ENCODE data around the gene COX10.

The COX10 gene

GRCh38 chr17:14201988-14202380 lies 132.7 kb downstream of the COX10 start:
- TF ChIP-seq SIN3A (IDR thresholded peaks at IDR 0.05; ENCODE audit: borderline replicate concordance, insufficient read depth, low read length), result no peak
- no peak for TF ChIP-seq REST (IDR thresholded peaks at IDR 0.05; ENCODE audit: insufficient read depth in 1 of 2, low read depth in 2 of 2, low read length in 2 of 2)
- TF ChIP-seq TAF1 (IDR thresholded peaks at IDR 0.05; ENCODE audit: borderline replicate concordance, insufficient read depth, low read length), result no peak
- no peak for TF ChIP-seq POLR2AphosphoS5 (IDR thresholded peaks at IDR 0.05; ENCODE audit: low read depth, low read length)
- no peak for TF ChIP-seq FOXP2 (optimal IDR thresholded peaks at IDR 0.05; ENCODE audit: borderline replicate concordance, extremely low read depth, extremely low read length, insufficient read depth)

- TF ChIP-seq REST (IDR thresholded peaks at IDR 0.05; ENCODE audit: insufficient read depth in 1 of 2, low read depth in 2 of 2, low read length in 2 of 2) (no peak), TAF1 (IDR thresholded peaks at IDR 0.05; ENCODE audit: borderline replicate concordance, insufficient read depth, low read length) (no peak), FOXP2 (optimal IDR thresholded peaks at IDR 0.05; ENCODE audit: borderline replicate concordance, extremely low read depth, extremely low read length, insufficient read depth) (no peak), POLR2AphosphoS5 (IDR thresholded peaks at IDR 0.05; ENCODE audit: low read depth, low read length) (no peak), SIN3A (IDR thresholded peaks at IDR 0.05; ENCODE audit: borderline replicate concordance, insufficient read depth, low read length) (no peak)
These were observed 133.3 kb downstream of the COX10 start for GRCh38 chr17:14202388-14203166.

- no peak for TF ChIP-seq REST (IDR thresholded peaks at IDR 0.05; ENCODE audit: insufficient read depth in 1 of 2, low read depth in 2 of 2, low read length in 2 of 2)
- no peak for TF ChIP-seq TAF1 (IDR thresholded peaks at IDR 0.05; ENCODE audit: borderline replicate concordance, insufficient read depth, low read length)
- TF ChIP-seq POLR2AphosphoS5 (IDR thresholded peaks at IDR 0.05; ENCODE audit: low read depth, low read length), result no peak
- no peak for TF ChIP-seq FOXP2 (optimal IDR thresholded peaks at IDR 0.05; ENCODE audit: borderline replicate concordance, extremely low read depth, extremely low read length, insufficient read depth)
- no peak for TF ChIP-seq SIN3A (IDR thresholded peaks at IDR 0.05; ENCODE audit: borderline replicate concordance, insufficient read depth, low read length)
These were observed 134.1 kb downstream of the COX10 start for GRCh38 chr17:14203388-14203787.

DNA sequence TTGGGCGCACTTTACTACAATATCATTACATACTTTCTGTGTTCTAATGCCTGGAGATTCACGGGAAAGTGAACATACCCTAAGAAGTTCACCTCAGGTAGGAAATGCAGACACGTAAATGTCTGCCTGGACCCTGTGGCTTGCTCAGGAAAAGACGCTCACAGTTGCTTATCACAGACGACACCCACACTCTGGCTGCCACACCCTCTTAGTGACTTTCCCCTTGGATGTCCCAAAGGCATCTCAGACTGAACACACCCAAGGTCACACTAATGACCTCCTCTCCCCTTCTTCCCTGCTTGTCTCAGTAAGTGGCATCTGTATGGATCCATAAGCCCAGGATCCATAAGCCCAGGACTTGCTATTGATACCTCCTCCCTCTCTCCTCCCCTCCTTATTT lies 134.8 kb downstream of the COX10 start:
- TF ChIP-seq TAF1 (IDR thresholded peaks at IDR 0.05; ENCODE audit: borderline replicate concordance, insufficient read depth, low read length), result no peak
- TF ChIP-seq REST (IDR thresholded peaks at IDR 0.05; ENCODE audit: insufficient read depth in 1 of 2, low read depth in 2 of 2, low read length in 2 of 2), result no peak

DNA sequence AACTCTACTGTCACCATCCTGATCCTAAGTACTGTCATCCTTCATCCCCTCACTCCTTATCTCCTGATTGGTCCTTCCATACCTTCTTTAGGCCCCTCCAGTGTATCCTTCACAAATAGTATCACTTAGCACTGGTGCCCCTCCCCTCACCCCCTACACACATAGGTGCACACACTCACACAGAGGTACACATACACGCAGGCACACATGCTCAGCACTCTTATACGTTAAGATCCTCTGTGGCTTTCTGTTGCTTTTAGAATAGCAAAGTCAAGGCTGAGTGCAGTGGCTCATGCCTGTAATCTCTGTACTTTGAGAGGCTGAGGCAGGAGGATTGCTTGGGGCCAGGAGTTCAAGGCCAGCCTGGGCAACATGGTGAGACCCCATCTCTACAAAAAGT lies 135.2 kb downstream of the COX10 start:
- TF ChIP-seq TAF1 (IDR thresholded peaks at IDR 0.05; ENCODE audit: borderline replicate concordance, insufficient read depth, low read length) (no peak), POLR2AphosphoS5 (IDR thresholded peaks at IDR 0.05; ENCODE audit: low read depth, low read length) (no peak)
